Measurements from ENCODE around the gene DDX42. TPM values are rescaled to one million over a fixed set of nuclear protein-coding genes. Genes with fewer than 3 reads are reported as not detected.

The DDX42 gene
- total and polyA plus RNA-seq, 9 of the 15 experiments (the other 6 are each of a cell fraction or from before 2014, with no cell fraction given): 16.5 to 149 (median 87.6) TPM

- TF ChIP-seq RNF219 (CRISPR knock-in tag; IDR thresholded peaks at IDR 0.05) (0 out of 2 replicates have a peak, but pooled peaks have one; percentile 56), ETV1 (tag; conservative IDR thresholded peaks at IDR 0.05; ENCODE audit: low read depth) (peak; percentile 94), FOXM1 (IDR thresholded peaks at IDR 0.05; ENCODE audit: low read depth) (0 out of 2 replicates have a peak, but pooled peaks have one; percentile 10), FOXM1 (CRISPR knock-in tag; IDR thresholded peaks at IDR 0.05; ENCODE audit: low read depth) (no peak), ZNF232 (CRISPR knock-in tag; IDR thresholded peaks at IDR 0.05) (no peak), EHMT2 (IDR thresholded peaks at IDR 0.05) (no peak), MTF1 (CRISPR knock-in tag; IDR thresholded peaks at IDR 0.05; ENCODE audit: borderline replicate concordance) (no peak), ZNF696 (CRISPR knock-in tag; conservative IDR thresholded peaks at IDR 0.05) (no peak), CHCHD3 (CRISPR knock-in tag; IDR thresholded peaks at IDR 0.05) (no peak), BRD4 (IDR thresholded peaks at IDR 0.05) (0 out of 2 replicates have a peak, but pooled peaks have one; percentile 27), PML (IDR thresholded peaks at IDR 0.05; ENCODE audit: low read length) (peak; percentile 80), ZNF589 (CRISPR knock-in tag; IDR thresholded peaks at IDR 0.05; ENCODE audit: low read depth) (no peak), ZNF133 (CRISPR knock-in tag; IDR thresholded peaks at IDR 0.05) (no peak), CHD4 (IDR thresholded peaks at IDR 0.05; ENCODE audit: insufficient read depth, insufficient replicate concordance, low read depth, low read length, poor library complexity, severe bottlenecking) (no peak), RBFOX2 (IDR thresholded peaks at IDR 0.05; ENCODE audit: low read depth, low read length) (peak; percentile 98), SMAD1 (IDR thresholded peaks at IDR 0.05; ENCODE audit: low read depth, low read length, partially characterized antibody) (no peak), KLF16 (IDR thresholded peaks at IDR 0.05) (no peak), TFAM (CRISPR knock-in tag; conservative IDR thresholded peaks at IDR 0.05) (no peak), NR2F6 (CRISPR knock-in tag; IDR thresholded peaks at IDR 0.05) (no peak), EGR1 (conservative IDR thresholded peaks at IDR 0.05) (peak; percentile 45; the same call in 1 of the 2 replicates), DNMT1 (IDR thresholded peaks at IDR 0.05) (no peak)
- TF ChIP-seq, protein P1, sequence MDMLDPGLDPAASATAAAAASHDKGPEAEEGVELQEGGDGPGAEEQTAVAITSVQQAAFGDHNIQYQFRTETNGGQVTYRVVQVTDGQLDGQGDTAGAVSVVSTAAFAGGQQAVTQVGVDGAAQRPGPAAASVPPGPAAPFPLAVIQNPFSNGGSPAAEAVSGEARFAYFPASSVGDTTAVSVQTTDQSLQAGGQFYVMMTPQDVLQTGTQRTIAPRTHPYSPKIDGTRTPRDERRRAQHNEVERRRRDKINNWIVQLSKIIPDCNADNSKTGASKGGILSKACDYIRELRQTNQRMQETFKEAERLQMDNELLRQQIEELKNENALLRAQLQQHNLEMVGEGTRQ (CRISPR knock-in tag; IDR thresholded peaks at IDR 0.05): no peak
- TF ChIP-seq, protein P2, sequence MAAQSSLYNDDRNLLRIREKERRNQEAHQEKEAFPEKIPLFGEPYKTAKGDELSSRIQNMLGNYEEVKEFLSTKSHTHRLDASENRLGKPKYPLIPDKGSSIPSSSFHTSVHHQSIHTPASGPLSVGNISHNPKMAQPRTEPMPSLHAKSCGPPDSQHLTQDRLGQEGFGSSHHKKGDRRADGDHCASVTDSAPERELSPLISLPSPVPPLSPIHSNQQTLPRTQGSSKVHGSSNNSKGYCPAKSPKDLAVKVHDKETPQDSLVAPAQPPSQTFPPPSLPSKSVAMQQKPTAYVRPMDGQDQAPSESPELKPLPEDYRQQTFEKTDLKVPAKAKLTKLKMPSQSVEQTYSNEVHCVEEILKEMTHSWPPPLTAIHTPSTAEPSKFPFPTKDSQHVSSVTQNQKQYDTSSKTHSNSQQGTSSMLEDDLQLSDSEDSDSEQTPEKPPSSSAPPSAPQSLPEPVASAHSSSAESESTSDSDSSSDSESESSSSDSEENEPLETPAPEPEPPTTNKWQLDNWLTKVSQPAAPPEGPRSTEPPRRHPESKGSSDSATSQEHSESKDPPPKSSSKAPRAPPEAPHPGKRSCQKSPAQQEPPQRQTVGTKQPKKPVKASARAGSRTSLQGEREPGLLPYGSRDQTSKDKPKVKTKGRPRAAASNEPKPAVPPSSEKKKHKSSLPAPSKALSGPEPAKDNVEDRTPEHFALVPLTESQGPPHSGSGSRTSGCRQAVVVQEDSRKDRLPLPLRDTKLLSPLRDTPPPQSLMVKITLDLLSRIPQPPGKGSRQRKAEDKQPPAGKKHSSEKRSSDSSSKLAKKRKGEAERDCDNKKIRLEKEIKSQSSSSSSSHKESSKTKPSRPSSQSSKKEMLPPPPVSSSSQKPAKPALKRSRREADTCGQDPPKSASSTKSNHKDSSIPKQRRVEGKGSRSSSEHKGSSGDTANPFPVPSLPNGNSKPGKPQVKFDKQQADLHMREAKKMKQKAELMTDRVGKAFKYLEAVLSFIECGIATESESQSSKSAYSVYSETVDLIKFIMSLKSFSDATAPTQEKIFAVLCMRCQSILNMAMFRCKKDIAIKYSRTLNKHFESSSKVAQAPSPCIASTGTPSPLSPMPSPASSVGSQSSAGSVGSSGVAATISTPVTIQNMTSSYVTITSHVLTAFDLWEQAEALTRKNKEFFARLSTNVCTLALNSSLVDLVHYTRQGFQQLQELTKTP (IDR thresholded peaks at IDR 0.05; ENCODE audit: low read depth in 1 of 2, partially characterized antibody in 2 of 2): peak in 1 of 2 experiments; percentile 45
Measured at GRCh38 chr17:63827002-63827800, 53.2 kb downstream of the DDX42 start, which contains the start of the genes FTSJ3 and PSMC5 (continued).
